Measurements from ENCODE around the gene IFNL4.
"Not testable (repeated sequence)": the region's sequence is repeated elsewhere in the genome, so short reads cannot be mapped to it uniquely, and the experiment has no call there.

IFNL4 gene

GRCh38 chr19:39248806-39249205 is at the start of gene IFNL4:
IFNL4 (minus strand) TSS chr19:39248856.
- H3K9me3 ChIP-seq, result no peaks in the 10 kb centered on the region
- no peaks in the 10 kb centered on the region for H3K4me1 ChIP-seq
- in situ Hi-C loops (cut with MboI; ENCODE audit: low sequenced_read_pairs), result no loop called here
- DNase-seq (ENCODE audit: low spot score in 2 of 2), result no peak
- H3K27me3 ChIP-seq (ENCODE audit: low read depth), result no peaks in the 10 kb centered on the region
- no peaks in the 10 kb centered on the region for H3K36me3 ChIP-seq (replicated peaks)
- H3K4me3 ChIP-seq, result no peak within 1 kb of the TSS

- Histone ChIP-seq H3K4me3 (no peak overlapping the region), H3K36me3 (replicated peaks) (no peaks in the 10 kb centered on the region), H3K27me3 (ENCODE audit: low read depth) (no peaks in the 10 kb centered on the region), H3K9me3 (no peaks in the 10 kb centered on the region), H3K4me1 (no peaks in the 10 kb centered on the region)
- in situ Hi-C loops (cut with MboI; ENCODE audit: low sequenced_read_pairs), result no loop called here
- no peak for DNase-seq (ENCODE audit: low spot score in 2 of 2)
Observed at GRCh38 chr19:39297931-39298634, 49.4 kb upstream of the IFNL4 start.

GRCh38 chr19:39296906-39297305 is 48.2 kb upstream of the IFNL4 start:
- H3K4me1 ChIP-seq, result no peaks in the 10 kb centered on the region
- DNase-seq (ENCODE audit: low spot score in 2 of 2), result no peak
- no peaks in the 10 kb centered on the region for H3K9me3 ChIP-seq
- in situ Hi-C loops (cut with MboI; ENCODE audit: low sequenced_read_pairs), result no loop called here
- no peaks in the 10 kb centered on the region for H3K36me3 ChIP-seq (replicated peaks)
- peaks cover 3% of the 10 kb centered on the region; the same call in 1 of the 2 replicates for H3K27me3 ChIP-seq (ENCODE audit: low read depth)
- no peak overlapping the region for H3K4me3 ChIP-seq

GRCh38 chr19:39296055-39296645 is 47.5 kb upstream of the IFNL4 start, which contains the start of gene IFNL1:
IFNL1 (plus strand) TSS chr19:39296407; CDS start chr19:39296422, 15 bp downstream.
- no peak for DNase-seq (ENCODE audit: low spot score in 2 of 2)
- in situ Hi-C loops (cut with MboI; ENCODE audit: low sequenced_read_pairs), result no loop called here
- Histone ChIP-seq H3K4me1 (no peaks in the 10 kb centered on the region), H3K27me3 (ENCODE audit: low read depth) (peaks cover 3% of the 10 kb centered on the region; the same call in 1 of the 2 replicates), H3K36me3 (replicated peaks) (no peaks in the 10 kb centered on the region), H3K9me3 (no peaks in the 10 kb centered on the region), H3K4me3 (no peak within 1 kb of the TSS)

GRCh38 chr19:39293394-39293793 is 44.7 kb upstream of the IFNL4 start:
- Histone ChIP-seq H3K36me3 (replicated peaks) (no peaks in the 10 kb centered on the region), H3K27me3 (ENCODE audit: low read depth) (peaks cover 11% of the 10 kb centered on the region; the same call in 1 of the 2 replicates), H3K9me3 (no peaks in the 10 kb centered on the region), H3K4me3 (no peak overlapping the region), H3K4me1 (no peaks in the 10 kb centered on the region)
- DNase-seq (ENCODE audit: low spot score in 2 of 2), result no peak
- in situ Hi-C loops (cut with MboI; ENCODE audit: low sequenced_read_pairs), result no loop called here

GRCh38 chr19:39284032-39284431 is 35.4 kb upstream of the IFNL4 start:
- Histone ChIP-seq H3K36me3 (replicated peaks) (no peaks in the 10 kb centered on the region), H3K4me1 (no peaks in the 10 kb centered on the region), H3K4me3 (no peak overlapping the region), H3K27me3 (ENCODE audit: low read depth) (peaks cover 8% of the 10 kb centered on the region), H3K9me3 (peaks cover 2% of the 10 kb centered on the region; the same call in 1 of the 2 replicates)
- DNase-seq (ENCODE audit: low spot score in 2 of 2), result no peak
- in situ Hi-C loops (cut with MboI; ENCODE audit: low sequenced_read_pairs), result no loop called here

- in situ Hi-C loops (cut with MboI; ENCODE audit: low sequenced_read_pairs), result no loop called here
- Histone ChIP-seq H3K27me3 (ENCODE audit: low read depth) (peaks cover 11% of the 10 kb centered on the region), H3K36me3 (replicated peaks) (no peaks in the 10 kb centered on the region), H3K4me1 (no peaks in the 10 kb centered on the region), H3K9me3 (peaks cover 2% of the 10 kb centered on the region; the same call in 1 of the 2 replicates), H3K4me3 (no peak overlapping the region)
- no peak for DNase-seq (ENCODE audit: low spot score in 2 of 2)
Observed at GRCh38 chr19:39282021-39282420, 33.4 kb upstream of the IFNL4 start.

- Histone ChIP-seq H3K9me3 (no peaks in the 10 kb centered on the region), H3K4me3 (no peak overlapping the region), H3K27me3 (ENCODE audit: low read depth) (peaks cover 5% of the 10 kb centered on the region), H3K4me1 (no peaks in the 10 kb centered on the region), H3K36me3 (replicated peaks) (no peaks in the 10 kb centered on the region)
- DNase-seq (ENCODE audit: low spot score in 2 of 2), result no peak
- in situ Hi-C loops (cut with MboI; ENCODE audit: low sequenced_read_pairs), result no loop called here
Observed at GRCh38 chr19:39277598-39277997, 28.9 kb upstream of the IFNL4 start.

GRCh38 chr19:39276740-39277139 is 28.1 kb upstream of the IFNL4 start:
- no peak for DNase-seq (ENCODE audit: low spot score in 2 of 2)
- in situ Hi-C loops (cut with MboI; ENCODE audit: low sequenced_read_pairs), result no loop called here
- no peak overlapping the region for H3K4me3 ChIP-seq
- no peaks in the 10 kb centered on the region for H3K9me3 ChIP-seq
- peaks cover 5% of the 10 kb centered on the region for H3K27me3 ChIP-seq (ENCODE audit: low read depth)
- H3K36me3 ChIP-seq (replicated peaks), result no peaks in the 10 kb centered on the region
- no peaks in the 10 kb centered on the region for H3K4me1 ChIP-seq

GRCh38 chr19:39275578-39275977 is 26.9 kb upstream of the IFNL4 start:
- in situ Hi-C loops (cut with MboI; ENCODE audit: low sequenced_read_pairs), result no loop called here
- Histone ChIP-seq H3K27me3 (ENCODE audit: low read depth) (peaks cover 5% of the 10 kb centered on the region), H3K4me3 (no peak overlapping the region), H3K36me3 (replicated peaks) (no peaks in the 10 kb centered on the region), H3K9me3 (no peaks in the 10 kb centered on the region), H3K4me1 (no peaks in the 10 kb centered on the region)
- no peak for DNase-seq (ENCODE audit: low spot score in 2 of 2)

GRCh38 chr19:39273859-39274258 is 25.2 kb upstream of the IFNL4 start:
- DNase-seq (ENCODE audit: low spot score in 2 of 2); H3K9me3 ChIP-seq; H3K27me3 ChIP-seq (ENCODE audit: low read depth); H3K4me3 ChIP-seq; H3K4me1 ChIP-seq; in situ Hi-C loops (cut with MboI; ENCODE audit: low sequenced_read_pairs); H3K36me3 ChIP-seq (replicated peaks): not testable (repeated sequence)

- Histone ChIP-seq H3K4me3 (no peak overlapping the region), H3K27me3 (ENCODE audit: low read depth) (no peaks in the 10 kb centered on the region), H3K9me3 (no peaks in the 10 kb centered on the region), H3K36me3 (replicated peaks) (no peaks in the 10 kb centered on the region), H3K4me1 (no peaks in the 10 kb centered on the region)
- in situ Hi-C loops (cut with MboI; ENCODE audit: low sequenced_read_pairs), result no loop called here
- DNase-seq (ENCODE audit: low spot score in 2 of 2), result no peak
Observed at GRCh38 chr19:39270036-39270871, 21.6 kb upstream of the IFNL4 start.

- H3K4me3 ChIP-seq; DNase-seq (ENCODE audit: low spot score in 2 of 2); H3K9me3 ChIP-seq; in situ Hi-C loops (cut with MboI; ENCODE audit: low sequenced_read_pairs); H3K27me3 ChIP-seq (ENCODE audit: low read depth); H3K36me3 ChIP-seq (replicated peaks); H3K4me1 ChIP-seq: not testable (repeated sequence)
Observed at GRCh38 chr19:39269369-39269768, 20.7 kb upstream of the IFNL4 start.

Measured in HAP-1 (cell line).